HG03108 (cell line): ENCODE data around the gene LYRM4.

Source experiments
- ATAC-seq: cut with Tn5 transposase; IDR thresholded peaks from one replicate; pipeline ENCODE4 v1.9.1; 2021; ENCODE audit warnings: moderate library complexity; ENCODE audit not compliant: unreplicated experiment

LYRM4 gene

DNA sequence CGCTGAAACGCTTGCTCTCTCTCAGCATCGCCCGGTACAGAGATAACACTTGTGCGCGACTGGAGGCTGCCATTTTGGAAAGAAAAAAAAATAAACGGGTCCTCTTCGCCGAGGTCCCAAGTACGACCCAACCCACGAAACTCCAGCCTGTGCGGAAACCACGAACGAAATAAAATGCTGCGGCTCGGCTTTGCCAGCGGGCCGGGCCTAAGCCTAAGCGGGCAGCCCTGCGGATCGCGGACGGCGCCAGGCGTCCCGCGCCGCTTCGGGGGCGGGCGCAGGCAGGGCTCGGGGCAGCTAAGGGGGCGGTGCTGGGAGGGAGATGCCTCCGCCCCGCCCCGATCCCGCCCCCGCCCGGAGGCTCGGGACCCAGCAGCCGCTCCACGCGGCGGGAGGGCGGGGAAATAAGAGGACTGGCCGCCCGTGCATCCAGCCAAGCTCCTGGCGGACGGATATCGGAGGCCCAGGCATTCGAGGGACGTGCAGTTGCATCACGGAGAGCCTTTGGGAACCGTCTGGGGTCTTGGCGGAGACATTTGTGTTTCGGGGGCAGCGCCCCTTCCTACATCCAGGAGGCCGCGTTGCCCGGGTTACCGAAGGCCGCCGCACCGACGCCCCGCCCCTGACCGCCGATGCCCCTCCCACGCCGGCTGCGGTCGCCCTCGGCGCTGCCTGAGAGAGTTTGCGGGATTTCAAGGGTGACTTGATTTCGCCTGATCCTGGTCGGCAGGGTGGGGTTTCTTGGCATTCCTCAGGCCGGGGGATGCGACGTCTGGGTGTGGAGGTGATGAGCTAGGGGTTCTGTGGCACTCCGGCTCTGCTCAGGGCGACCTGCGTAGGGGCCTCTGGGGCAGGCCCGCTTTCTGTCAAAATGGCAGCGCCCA, at the start of gene LYRM4, which contains the start of gene FARS2:
LYRM4 (minus strand) TSS at position 290 of the 884 bp plus-strand sequence; CDS start at position 73, 217 bp downstream.
FARS2 (plus strand) TSS at position 853 of the 884 bp plus-strand sequence.
- ATAC-seq = peak; percentile 64

DNA sequence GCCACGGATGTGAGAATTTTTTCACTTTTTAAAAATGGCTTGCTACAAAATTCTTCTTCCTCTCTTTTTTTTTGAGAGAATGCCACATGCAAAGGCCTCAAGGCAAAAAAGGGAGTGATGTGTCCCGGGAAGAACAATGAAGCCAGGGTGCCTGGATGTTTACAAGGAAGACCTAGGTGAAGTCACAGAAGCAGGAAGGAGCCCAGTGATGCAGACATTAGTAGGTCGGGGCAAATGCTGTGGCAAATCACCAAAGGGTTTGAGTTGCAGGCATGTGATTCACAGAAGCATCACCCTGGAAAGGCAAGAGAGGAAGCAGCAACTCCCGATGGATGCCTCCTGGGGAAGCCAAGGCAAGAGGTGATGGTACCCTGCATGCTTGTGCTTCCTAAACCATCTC, 47.3 kb upstream of the LYRM4 start:
- no peak for ATAC-seq

DNA sequence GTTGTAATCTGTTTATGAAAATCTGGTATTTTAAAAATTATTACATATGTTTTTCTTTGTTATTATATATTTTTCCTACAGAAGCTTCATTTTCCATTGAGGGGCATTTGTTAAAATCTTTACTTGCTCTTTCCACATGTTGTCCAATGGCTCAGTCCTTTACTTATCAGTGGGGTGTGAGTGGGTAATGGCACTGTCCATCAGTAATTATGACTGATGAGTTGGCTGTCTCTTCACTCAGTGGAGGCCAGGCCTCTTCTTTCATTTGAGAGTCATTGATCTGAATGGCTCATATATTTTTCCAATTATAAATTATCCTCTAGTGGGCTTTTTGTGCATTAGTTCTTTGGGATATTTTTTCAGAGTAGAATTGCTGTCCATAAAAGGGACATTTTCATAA, 46.3 kb upstream of the LYRM4 start:
- ATAC-seq = no peak

DNA sequence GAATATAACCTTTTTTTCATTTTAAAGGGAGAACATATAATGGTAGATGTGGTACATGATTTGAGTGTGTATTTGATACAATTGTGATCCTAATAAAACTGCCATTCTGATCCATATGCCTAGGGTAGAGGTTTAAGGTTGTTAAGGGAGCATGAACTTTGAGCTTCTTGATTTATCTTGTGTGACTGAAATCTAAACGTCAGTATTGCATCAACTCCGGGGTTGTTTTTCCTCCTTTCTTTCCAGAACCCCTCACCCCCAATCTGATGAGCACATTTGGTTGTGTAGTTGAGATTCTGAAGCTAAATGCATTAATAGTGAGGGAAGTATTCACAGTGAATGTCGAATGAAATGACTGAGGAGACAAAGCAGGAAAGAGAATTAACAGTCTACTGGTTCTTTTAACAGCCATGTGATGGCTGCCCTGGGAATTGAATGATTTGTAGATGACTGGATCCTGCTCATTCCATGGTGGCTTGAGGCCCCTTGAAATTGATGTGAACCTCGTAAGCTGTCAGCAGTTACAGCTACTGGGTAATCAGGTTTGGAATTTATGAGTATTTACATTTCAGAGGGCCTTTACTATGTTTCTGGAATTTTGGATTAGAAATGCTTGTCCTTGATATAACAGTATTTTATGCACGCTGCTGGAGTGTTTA, 45.3 kb upstream of the LYRM4 start:
- no peak for ATAC-seq

DNA sequence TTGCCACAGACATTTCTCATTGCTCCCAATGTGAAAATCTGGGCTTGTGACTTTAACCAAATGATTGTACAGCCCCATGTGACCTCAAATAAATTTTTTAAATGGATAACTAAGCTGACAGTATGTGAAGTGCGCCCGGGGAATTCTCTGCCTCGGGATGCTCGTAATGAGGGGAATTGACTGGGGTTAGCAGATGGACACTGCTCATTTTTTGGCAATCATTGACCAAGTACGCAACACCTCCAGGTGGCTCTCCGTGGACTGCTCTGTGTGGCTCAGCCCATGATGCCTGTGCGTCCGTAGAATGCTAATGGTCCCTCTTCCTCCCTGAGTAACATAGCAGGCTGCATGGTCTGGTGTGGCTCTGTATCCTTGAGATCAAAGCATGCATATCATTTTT, 42.9 kb upstream of the LYRM4 start:
- ATAC-seq = no peak

DNA sequence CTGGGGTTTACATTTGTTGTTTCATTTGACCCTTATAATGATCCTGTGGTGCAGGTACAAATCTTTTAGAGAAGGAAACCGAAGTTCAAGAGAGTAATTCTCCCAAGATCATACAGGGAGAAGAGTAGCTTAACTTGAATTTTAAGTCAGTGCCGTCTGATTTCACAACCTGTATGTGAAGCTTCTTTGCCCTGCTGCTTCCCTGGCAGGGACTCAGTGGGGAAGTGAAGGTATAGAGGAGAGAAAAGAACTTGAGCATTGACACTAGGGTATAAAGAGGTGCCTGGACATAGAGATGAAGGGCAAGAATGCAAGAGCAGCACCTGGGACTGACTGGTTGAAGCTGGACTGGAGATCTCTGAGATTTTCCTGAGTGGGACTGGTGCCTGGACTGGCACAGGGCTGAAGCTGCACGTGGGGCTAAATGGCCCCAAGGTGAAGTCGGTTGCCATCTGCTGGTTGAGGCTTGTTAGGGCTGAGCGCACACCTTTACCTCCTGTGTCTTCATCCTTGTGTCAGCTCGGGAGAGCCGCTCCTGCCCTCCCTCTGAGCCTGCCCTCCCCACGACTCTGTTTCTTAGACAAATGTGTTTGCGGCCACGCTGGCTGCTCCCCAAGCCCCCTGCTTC, 42.4 kb upstream of the LYRM4 start:
- peak; percentile 69 for ATAC-seq

DNA sequence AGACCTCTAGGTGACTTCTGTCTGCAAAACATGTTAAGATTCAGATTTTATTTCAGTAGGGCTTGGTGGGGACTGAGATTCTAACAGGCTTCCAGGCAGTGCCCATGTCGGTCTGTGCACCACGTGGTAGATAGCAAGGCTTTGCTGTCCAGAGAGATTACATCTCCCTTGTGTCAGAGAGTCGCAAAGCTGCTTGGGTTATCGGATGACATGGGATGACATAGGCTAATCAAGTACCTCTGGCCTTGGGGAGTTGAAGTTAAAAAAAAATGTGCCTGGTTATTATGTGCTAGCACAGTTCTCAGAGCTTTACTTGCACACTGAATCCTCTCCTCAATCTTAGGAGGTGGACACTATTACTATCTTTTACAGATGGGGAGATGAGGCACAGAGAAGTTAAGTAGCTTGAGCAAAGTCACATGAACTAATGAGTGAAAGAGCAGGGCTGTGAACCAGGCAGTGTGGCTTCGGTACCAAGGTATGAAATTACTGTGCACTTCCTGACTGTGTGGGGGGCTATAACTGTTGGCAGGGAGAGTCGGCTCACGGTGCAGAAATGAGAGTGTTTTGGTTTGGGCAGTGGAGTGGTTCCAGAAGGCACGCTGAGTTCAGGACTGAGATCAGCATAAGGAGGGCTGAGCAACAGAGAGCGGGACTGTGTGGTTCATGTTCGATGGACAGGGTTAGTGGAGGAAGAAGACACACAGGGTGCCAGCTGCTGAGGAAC, 41.6 kb upstream of the LYRM4 start:
- ATAC-seq = peak; percentile 88

DNA sequence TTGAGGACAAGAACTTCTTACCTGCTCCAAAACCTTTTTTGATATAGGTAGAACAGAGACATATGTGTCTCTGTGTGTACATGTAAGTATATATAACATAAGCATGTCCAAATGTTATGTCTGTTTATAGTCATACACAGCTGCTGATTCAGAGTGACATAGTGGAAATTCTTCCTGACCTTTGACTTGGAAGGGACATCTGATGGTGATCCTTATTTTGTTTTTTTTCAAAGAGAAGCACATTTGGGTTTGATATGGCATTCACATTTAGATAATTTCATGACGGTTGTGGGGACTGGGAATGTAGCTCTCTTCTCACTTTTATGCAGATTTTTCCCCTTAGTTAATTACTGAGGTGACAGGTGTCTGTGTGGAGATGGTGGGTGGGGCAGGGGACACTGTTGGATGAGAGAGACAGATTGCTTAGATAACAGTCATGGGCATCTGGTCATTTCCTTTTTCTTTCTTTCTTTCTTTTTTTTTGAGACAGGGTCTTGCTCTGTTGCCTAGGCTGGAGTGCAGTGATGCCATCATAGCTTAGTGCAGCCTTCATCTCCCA, 39.5 kb upstream of the LYRM4 start:
- ATAC-seq = no peak

DNA sequence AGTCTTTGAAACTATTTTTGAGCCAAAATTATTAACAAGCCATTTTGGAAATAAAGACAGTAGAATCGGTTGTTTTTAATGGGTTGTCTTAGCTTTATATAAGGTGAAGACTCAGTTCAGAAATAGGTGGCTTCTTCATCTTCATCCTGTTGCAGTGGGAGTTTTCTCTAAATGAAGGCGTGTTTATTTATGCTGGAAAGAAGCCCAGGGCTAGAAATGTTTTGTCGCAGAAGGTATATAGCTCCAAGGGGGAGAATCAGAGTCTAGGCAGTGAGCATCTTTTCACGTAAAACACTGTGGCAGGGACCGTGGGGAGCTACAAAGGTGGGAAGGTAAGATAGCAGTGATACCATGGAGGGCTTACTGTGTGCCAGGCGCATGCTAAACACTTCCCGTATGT, 34.9 kb upstream of the LYRM4 start:
- ATAC-seq = no peak

DNA sequence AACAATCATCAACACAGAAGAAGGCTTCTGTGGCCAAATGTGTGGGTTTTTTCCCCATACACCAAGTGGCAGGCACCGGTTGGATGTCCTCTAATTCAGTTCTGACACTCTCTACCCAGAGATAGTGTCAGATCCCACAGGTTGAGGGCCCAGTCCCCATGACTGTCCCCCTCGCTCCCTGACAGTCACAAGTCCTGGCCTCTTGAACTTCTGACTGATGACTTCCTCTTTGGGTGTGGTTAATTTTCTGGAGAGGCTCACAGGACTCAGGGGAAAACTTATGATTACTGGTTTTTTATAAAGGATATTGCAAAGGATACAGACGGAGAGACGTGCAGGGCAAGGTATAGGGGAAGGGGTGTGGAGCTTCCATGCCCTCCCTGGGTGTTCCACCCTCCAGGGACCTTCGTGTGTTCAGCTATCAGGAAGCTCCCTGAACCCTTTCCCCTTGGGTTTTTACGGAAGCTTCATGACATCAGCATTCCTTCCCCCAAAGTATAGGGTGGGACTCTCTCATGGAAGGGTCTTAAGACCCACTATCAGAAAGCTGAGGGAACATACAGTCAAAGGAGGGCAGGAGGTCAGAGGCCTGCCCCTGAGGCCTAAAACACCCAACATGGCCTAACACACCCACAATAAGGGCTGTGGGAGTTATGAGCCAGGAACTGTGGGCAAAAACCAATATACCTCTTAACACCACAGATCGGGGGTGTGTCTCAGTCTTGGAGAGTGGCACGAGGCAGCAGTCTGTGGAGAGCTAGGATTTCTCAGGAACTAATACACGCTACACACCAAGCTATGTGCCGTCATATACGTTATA, 33.9 kb upstream of the LYRM4 start:
- no peak for ATAC-seq

DNA sequence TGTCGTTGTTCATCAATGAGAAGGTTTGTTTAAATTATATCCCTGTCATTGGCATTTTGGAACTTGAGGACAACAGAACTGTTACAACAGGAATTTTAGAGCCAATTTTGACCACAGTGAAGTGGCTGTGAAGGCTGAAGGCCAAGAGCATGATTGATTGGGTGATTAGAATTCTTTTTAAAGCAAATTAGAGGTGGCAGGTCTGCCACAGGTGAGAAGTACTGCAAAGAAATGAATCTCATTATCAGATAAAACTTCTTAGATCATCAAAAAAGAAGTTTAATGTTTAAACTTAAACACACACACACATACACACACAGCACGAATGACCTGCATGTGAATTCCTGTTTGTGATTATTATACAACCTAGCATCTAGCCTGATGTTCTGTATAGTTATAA, 32.9 kb upstream of the LYRM4 start:
- no peak for ATAC-seq

DNA sequence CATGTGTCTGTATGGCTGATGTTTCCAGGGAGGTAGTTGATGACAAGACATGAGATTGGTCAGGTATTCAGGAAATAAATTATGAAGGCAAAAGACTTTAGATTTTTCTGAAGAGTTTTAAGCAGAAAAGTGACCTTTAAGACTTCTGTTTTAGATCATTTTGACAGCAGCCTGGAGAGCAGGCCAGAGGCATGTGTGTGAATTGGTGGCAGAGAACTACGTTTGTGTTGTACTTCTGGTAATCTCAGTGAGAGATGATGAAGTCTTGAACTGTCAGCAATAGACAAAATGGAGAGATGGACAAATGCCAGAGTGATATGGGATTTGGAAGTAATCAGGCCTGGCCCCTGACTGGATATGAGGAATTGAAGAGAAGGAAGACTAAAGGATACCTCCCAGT, 31.4 kb upstream of the LYRM4 start:
- ATAC-seq = no peak

DNA sequence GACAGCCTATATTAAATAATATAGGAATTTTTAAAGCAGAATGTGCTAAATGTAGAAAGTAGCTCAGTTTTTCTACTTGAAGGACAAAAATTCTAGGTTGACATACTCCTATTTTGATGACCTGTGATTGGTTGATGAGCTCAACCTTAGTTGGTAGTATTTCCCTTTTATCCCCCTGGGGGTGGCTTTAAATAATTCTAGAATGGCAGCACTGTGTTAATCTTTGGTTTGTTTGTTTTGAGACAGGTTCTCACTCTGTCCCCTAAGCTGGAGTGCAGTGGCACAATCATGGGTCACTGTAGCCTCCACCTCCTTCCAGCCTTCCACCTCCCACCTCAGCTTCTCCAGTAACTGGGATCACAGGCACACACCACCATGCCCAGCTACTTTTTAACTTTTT, 29.8 kb upstream of the LYRM4 start:
- no peak for ATAC-seq

DNA sequence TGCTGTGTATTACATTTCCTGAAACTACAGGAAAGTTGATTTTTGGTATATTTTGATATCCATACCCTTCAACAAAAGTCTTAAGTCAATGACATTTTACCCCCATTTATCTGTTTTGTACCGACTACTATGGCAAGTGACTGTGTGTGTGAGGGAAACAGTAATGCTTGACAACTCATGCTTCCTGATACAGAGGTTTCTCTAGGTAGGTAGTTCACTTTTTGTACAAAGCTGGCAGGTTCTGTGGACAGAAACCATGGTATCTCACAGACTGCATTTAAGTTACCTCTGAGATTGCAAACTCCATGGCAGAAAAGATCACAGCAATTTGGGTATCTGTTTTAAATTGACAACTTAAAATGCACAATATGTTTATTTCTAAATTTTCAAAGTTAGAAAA, 29.3 kb upstream of the LYRM4 start:
- ATAC-seq = no peak

DNA sequence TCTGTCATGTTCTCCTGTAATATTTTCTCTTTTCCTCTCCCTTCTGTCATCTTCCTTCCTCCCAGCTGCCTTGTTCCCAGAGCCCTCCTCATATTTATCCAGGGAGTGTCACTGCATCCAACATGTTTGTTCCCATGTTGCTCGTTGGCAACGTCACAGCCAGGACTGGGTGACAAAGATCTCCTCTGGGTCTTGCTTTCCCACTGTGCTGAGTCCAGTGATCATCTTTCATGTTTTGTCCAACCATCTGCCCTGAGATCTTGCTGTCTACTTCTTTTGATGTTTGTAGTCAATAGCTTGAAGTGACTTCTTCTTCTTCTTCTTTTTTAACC, 27.2 kb upstream of the LYRM4 start:
- ATAC-seq = no peak

DNA sequence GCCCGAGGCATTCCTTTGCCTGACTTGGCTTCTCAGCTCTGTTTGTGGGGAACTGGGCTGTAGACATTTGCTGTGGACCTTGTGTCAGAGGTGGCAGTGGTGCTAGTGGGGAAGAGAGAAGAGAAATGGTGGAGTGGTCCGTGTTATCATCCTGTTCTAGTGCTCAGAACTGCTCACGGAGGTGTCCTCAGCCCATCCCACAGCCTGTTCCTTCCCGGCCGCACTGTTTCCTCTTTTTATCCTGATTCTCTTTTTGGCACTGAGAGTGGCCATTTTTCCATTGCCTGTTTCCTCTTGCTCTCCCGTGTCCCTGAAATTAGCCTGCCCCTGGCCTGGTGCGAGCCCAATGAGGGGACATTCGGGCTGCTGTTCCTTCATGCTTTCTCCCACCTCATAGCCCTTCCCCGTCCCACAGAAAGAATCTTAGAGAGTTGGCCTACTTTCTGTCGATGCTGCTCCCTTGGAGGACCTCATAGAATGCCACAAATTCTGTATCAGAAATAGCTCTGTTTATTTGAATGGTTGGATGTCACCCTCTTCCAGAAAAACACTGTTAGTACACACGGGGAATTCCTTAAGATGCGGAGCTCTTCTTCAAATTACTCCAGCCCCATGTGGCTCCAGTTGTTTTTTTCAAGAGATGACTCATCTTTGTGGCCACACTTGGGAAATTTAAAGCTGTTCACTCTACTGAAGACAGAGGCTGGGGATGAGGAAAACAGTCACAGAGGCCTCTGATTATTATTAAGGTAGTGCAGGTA, 26.6 kb upstream of the LYRM4 start:
- no peak for ATAC-seq

DNA sequence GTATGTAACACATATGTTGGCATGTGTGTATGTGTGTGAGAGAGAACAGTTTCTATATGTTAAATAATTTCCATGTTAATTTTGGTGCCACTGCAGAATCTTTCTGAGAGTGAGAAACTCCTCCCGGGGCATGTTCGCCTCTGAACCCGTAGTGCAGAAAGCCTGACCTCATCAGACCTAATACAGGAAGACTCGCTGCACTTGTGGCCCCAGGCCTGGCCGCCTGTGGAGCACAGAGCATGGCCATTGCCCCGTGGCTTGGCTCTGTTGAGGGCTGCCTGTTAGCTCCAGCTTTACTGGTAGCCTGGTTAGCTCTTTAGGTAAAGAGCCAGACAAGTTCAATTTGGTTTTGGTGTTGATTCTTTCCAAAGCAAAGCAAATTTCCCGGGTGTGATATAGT, 26.0 kb upstream of the LYRM4 start:
- ATAC-seq = no peak

DNA sequence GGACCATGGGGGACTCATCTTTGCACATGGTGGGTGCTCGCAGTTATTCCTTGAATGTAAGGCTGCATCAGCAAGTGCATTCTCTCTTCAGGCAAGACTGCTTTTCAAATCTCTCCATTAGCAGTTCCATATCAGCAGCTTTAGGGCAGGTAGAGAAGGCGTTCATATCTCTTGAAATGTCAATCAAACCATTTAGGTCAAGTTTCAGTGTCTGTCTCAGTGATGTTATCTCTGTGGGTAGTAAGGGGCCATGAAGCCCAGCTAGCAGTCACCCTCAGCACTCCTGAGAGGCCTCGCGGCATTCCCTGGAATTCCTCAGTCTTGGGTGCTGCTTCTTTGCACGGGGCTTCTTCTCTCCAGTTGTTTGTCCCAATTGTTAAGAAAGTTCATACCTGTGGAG, 24.8 kb upstream of the LYRM4 start:
- no peak for ATAC-seq

DNA sequence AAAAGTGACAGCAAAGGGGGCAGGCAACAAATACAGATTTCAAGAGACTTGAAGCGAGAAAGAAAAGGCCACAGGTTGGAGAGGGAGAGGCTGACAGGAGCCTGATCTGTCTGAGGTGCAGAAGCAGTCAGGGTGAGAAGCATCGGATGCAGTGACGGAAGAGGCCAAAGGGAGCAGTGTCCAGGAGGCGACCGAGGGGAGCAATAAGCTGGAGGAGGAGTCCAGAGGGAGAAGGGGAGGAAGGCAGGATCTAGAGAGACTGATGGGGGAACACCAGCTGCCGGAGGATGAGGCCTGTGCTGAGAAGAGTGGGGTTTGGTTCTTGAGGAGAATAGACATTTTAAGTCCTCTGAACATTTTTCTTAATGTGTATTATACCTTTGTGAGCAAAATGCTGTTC, 24.3 kb upstream of the LYRM4 start:
- no peak for ATAC-seq
